NCI-H2196 treated with DMSO at 0.1 percent for 48 hours (cell line): ENCODE results near the gene SLC1A2.

ENCODE experiments used
- DNase-seq: peaks from one replicate; lab custom pipeline; 2025; ENCODE audit not compliant: unreplicated experiment; lab: John Stamatoyannopoulos, UW

Gene SLC1A2

GRCh38 chr11:35305670-35306382, 113.5 kb downstream of the SLC1A2 start:
- no peak for DNase-seq

GRCh38 chr11:35304900-35305460, 114.4 kb downstream of the SLC1A2 start:
- DNase-seq: no peak

GRCh38 chr11:35304386-35304775, 115.0 kb downstream of the SLC1A2 start:
- no peak for DNase-seq

- DNase-seq: no peak
These were observed 115.6 kb downstream of the SLC1A2 start for GRCh38 chr11:35303596-35304385.

- DNase-seq: no peak
These were observed 117.0 kb downstream of the SLC1A2 start for GRCh38 chr11:35302398-35302797.

GRCh38 chr11:35298369-35298768, 121.0 kb downstream of the SLC1A2 start:
- no peak for DNase-seq

- no peak for DNase-seq
These were observed 123.6 kb downstream of the SLC1A2 start for GRCh38 chr11:35295751-35296150.

GRCh38 chr11:35293699-35294098, 125.7 kb downstream of the SLC1A2 start:
- no peak for DNase-seq

GRCh38 chr11:35293035-35293434, 126.3 kb downstream of the SLC1A2 start:
- no peak for DNase-seq

- no peak for DNase-seq
These were observed 127.1 kb downstream of the SLC1A2 start for GRCh38 chr11:35292279-35292678.

GRCh38 chr11:35290876-35291275, 128.5 kb downstream of the SLC1A2 start:
- no peak for DNase-seq

GRCh38 chr11:35289821-35290220, 129.5 kb downstream of the SLC1A2 start:
- DNase-seq: no peak

GRCh38 chr11:35288817-35289541, 130.4 kb downstream of the SLC1A2 start:
- no peak for DNase-seq

- DNase-seq: no peak
These were observed 131.0 kb downstream of the SLC1A2 start for GRCh38 chr11:35288309-35288708.

- DNase-seq: no peak
These were observed 131.9 kb downstream of the SLC1A2 start for GRCh38 chr11:35287344-35287890.

- DNase-seq: no peak
These were observed 133.2 kb downstream of the SLC1A2 start for GRCh38 chr11:35286126-35286525.

- no peak for DNase-seq
These were observed 133.9 kb downstream of the SLC1A2 start for GRCh38 chr11:35285471-35285870.

- no peak for DNase-seq
These were observed 137.0 kb downstream of the SLC1A2 start for GRCh38 chr11:35282221-35282882.

- no peak for DNase-seq
These were observed 138.1 kb downstream of the SLC1A2 start for GRCh38 chr11:35281169-35281688.

- DNase-seq: no peak
These were observed 138.6 kb downstream of the SLC1A2 start for GRCh38 chr11:35280727-35281126.
